LHCN-M2 (cell line): Measurements from ENCODE around the gene TPM2. TPM values are rescaled to one million over a fixed set of nuclear protein-coding genes. Genes with fewer than 3 reads are reported as not detected.
A peak's percentile ranks its signal among the peaks of the same experiment; 100 is the strongest.

Source experiments
- DNase-seq: peaks from one replicate; pipeline ENCODE4 v3.0.0-alpha.2; 2012; ENCODE audit warnings: low read depth
- total RNA-seq: library from RNA; depleted of rRNA; stranded (reverse); fragments of >200 nt; gene quantifications from 2 replicates; pipeline ENCODE4 v1.2.3, GENCODE V29; 2014

TPM2 gene
- total RNA-seq, 1 experiment from 2014 or later: 1,115 TPM

DNA sequence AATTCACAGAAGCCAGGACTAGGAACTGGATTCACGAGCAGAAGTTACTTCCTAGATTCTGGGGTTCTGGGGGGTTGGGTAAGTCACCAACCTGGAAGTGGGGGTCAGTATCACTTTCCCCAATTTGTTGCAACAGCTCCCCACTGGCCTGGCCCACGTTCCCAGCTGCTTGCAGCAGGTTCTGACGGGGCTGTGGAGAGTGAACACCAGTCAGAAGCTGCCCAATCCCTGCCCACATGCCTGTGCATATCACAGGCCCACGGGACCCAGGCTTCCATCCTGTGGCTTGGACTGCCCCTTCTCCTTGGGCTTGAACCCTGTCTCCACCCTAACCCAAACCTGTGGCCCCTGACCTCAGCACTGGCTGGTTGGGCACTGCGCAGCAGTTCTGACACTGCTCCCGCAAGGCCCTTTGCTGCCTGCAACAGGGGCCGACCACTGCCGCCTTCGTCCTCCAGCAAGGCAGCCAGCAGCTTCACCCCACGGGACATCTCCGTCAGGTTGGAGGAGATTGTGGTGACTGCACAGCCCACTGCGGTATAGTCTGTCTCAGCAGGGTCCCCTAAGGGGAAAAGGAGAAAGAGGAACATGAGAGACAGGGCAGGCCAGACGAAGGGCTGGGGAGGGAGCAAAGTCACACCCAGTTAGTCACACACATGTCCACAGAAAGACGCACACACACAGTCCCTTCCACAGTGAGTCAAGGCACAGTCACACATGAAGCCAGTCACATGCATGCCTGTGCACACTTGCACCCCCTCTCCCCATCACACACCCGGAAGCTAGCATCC is 29.2 kb upstream of the TPM2 start:
- DNase-seq: no peak

GRCh38 chr9:35717132-35717870 is 27.6 kb upstream of the TPM2 start:
- no peak for DNase-seq

DNA sequence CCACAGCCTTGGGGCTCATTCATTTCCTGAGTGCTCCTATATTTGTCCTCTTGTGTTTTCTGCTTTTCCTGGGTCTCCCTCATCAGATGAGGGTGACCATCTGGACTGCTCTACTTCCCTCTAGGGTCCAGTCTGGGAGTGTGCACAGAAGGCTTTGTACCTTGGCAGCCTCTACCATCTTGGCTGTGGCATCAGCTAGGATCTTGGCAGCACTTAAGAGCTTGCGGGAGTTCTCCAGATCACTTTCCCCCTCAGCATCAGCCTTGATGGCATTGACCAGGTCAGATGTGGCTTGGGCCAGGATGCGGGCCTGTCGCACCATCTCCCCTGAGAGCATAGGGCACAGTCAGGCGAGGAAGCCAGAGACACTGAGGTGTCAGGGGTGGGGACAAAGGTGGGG is 26.5 kb upstream of the TPM2 start:
- peak; percentile 23 for DNase-seq

- DNase-seq: no peak
Measured at GRCh38 chr9:35714579-35715252, 25.0 kb upstream of the TPM2 start.

GRCh38 chr9:35714123-35714522 is 24.4 kb upstream of the TPM2 start:
- DNase-seq: no peak

GRCh38 chr9:35713578-35713977 is 23.9 kb upstream of the TPM2 start:
- DNase-seq: no peak

DNA sequence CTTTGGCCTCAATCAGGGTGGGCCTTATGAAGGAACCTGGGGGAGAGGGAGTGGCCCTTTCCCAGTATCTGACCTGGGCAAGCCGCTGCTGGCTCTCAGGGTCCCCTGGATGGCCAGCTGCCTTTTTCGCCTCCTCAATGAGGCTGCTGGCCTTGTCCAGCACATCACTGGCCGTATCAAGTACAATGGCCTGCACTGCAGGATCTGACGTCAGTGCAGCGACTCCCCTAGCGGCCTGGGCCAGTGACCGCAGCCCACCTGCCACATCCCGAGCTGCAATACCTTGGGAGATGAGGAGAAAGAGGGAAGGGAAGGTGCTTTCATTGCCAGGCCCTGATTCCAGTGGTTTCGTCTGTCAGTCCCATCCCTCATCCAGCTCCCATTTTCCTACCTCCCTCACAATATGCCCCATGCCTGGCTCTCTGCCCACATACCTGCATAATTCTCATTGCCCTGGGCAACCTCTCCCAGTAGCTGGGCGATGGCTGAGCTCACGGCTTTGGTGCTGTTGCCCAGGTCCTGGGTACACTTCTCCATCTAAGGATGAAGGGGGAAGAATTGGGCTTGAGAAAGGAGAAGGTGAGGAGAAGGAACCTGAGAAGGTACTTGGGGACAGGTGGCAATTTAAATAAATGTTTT is 23.2 kb upstream of the TPM2 start:
- DNase-seq: no peak

- no peak for DNase-seq
Measured at GRCh38 chr9:35711501-35712428, 22.0 kb upstream of the TPM2 start.

- DNase-seq: no peak
Measured at GRCh38 chr9:35710818-35711500, 21.2 kb upstream of the TPM2 start.

- DNase-seq: no peak
Measured at GRCh38 chr9:35708146-35708545, 18.4 kb upstream of the TPM2 start.

DNA sequence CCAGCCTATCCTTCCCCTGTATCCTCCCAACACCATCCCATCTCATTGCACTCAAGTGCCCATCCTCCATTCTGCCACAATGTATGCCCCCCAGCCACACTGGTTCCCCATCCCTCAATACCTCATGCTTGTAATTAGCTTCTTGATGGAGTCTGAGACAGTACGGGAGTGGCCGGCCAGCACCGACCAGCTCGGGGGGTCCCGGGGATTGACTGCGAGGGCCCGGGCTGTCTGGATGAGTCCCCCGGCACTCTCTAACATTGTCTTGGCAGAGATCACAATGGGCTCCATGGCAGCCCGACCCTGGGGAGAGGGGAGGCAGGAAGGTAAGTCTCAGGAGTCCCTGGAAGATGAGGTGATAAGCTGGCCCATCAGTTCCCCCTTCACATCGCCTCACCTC is 17.2 kb upstream of the TPM2 start:
- DNase-seq: no peak

- DNase-seq: no peak
Measured at GRCh38 chr9:35705836-35706430, 16.2 kb upstream of the TPM2 start.

DNA sequence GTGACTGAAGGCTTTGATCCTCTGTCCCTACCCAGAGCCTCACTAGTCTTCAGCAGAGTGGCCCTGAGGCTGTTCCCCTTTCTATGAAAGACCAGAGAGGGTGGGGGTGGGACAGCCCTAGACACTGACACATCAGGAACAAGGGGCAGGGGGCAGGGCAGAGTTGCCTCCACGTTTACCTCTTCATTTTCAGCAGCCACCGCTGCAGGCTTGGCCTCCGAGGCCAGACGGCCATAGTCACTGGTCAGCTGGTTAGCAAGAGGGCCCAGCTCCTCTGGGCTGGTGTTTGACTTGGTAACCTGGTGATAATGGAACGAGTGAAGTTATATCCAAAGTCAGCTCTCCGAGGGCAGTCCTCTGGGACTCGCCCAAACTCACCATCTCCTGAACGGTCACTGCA is 15.6 kb upstream of the TPM2 start:
- no peak for DNase-seq

DNA sequence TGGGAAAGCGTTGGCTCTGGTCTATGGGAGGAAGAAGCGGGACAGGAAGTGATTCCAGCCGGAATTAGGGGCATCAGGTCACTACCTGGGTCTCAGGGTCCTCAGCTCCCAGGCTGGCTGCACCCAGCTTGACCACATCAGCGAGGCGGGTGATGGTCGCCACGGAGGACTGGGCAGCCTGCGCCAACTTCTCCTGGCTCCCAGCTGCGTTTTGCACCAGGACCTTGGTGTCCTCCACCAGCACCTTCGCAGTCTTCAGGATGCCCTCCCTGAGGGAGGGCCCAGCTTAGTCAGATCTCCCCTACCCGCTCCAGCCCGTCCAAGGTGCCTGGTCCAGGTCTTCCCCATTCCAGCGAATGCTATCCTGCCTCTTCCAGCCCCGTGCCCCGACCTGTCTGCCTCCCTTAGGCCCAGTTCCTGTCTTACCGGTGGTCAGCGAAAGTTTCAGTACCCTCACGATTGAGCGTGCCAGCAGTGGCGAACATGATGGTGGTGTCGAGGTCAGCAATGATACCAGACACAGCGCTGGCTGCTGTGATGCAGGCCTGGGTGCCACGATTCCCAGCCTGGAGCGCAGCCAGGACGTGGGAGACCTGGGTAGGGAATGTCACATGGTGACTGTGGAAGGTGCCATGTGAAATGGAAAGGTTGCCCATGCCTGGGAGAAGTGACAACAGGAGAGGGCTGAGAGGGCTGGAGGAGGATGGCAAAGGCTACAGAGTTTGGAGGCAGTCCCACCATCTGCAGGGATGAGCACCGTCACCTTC is 14.4 kb upstream of the TPM2 start:
- DNase-seq: no peak

GRCh38 chr9:35702696-35703095 is 13.0 kb upstream of the TPM2 start:
- no peak for DNase-seq

- DNase-seq: no peak
Measured at GRCh38 chr9:35700942-35701341, 11.2 kb upstream of the TPM2 start.

DNA sequence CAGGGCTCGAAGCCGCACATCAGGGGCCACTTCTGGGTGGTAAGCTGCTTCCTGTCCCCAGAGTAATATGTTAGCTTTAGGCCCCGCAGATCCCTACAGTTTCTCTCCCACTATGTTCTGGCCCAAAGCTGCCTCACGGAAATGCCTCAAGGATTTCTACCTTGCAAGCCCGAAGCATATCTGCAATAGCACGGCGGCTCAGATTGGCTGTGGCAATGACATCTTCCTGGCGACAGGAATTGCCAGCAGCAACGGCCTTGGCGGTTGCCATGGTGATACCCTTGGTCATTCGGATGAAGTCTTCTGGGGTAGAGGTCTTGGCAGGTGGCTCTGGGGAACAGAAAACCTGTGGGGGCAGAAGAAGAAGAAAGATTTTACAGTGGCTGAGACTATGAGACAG is 10.3 kb upstream of the TPM2 start:
- DNase-seq: no peak

DNA sequence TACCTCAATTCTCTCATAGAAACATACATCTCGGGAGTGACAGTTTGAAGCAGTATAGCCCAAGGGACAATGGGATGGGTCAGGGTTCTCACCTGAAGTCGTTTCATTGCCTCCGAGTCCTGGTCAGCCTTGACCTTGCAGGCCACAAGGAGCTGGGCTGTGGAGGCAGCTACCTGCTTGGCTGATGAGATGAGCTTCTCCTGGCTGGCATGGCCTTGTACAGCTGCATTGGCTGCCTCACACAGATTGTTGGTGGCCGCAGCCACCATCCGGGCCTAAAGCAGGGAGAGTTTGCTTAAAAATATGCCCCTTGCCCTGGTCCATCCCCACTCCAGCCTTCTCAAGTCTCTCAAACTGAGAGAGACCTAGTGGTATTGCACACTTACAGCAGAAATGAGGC is 8.5 kb upstream of the TPM2 start:
- DNase-seq: no peak

GRCh38 chr9:35697486-35697885 is 7.8 kb upstream of the TPM2 start:
- no peak for DNase-seq
